HL-60 (cell line): ENCODE results near the gene PRMT1.

Experiments used
- DNase-seq, 2 experiments: peaks; one replicate each; pipeline ENCODE4 v3.0.0-alpha.2; 2010 to 2020; ENCODE audit warnings: low read depth in 1 of 2, low spot score in 1 of 2
- H3K27ac ChIP-seq: fragments of 250-450 bp; sonication (Bioruptor Pico); replicated peaks from 2 replicates; pipeline ENCODE4 v1.5.1; 2020; ENCODE audit warnings: mild to moderate bottlenecking, moderate library complexity
- H3K27me3 ChIP-seq: fragments of 250-450 bp; sonication (Bioruptor Pico); 2 replicates; pipeline ENCODE4 v1.5.1; 2021; ENCODE audit warnings: mild to moderate bottlenecking, moderate library complexity; ENCODE audit not compliant: insufficient read depth, poor library complexity, severe bottlenecking
- H3K4me3 ChIP-seq: replicated peaks from 2 replicates; pipeline ENCODE4 v1.5.1; 2011; ENCODE audit warnings: mild to moderate bottlenecking, control low read depth, low read length; ENCODE audit not compliant: insufficient read depth
- GABPA ChIP-seq: IDR thresholded peaks from 2 replicates; pipeline ENCODE4 v1.6.1; 2012; ENCODE audit warnings: low read depth
- POLR2AphosphoS5 ChIP-seq: IDR thresholded peaks from 2 replicates; pipeline ENCODE4 v1.6.1; 2012; ENCODE audit warnings: low read depth
- REST ChIP-seq: IDR thresholded peaks from 2 replicates; pipeline ENCODE4 v1.6.1; 2012; ENCODE audit warnings: low read depth; ENCODE audit not compliant: insufficient replicate concordance
- SPI1 ChIP-seq: IDR thresholded peaks from 2 replicates; pipeline ENCODE4 v1.6.1; 2012; ENCODE audit warnings: low read depth, mild to moderate bottlenecking, borderline replicate concordance
- TF ChIP-seq, protein P1 (sequence below): IDR thresholded peaks from one replicate; pipeline ENCODE4 v1.5.1; 2011; ENCODE audit warnings: low read length, control low read depth, inconsistent platforms; ENCODE audit not compliant: insufficient read depth

The PRMT1 gene

GRCh38 chr19:49696865-49697264 is 19.8 kb downstream of the PRMT1 start:
- DNase-seq, result no peak
- TF ChIP-seq GABPA (no peak), REST (no peak), POLR2AphosphoS5 (no peak), SPI1 (no peak)
- TF ChIP-seq, protein P1, sequence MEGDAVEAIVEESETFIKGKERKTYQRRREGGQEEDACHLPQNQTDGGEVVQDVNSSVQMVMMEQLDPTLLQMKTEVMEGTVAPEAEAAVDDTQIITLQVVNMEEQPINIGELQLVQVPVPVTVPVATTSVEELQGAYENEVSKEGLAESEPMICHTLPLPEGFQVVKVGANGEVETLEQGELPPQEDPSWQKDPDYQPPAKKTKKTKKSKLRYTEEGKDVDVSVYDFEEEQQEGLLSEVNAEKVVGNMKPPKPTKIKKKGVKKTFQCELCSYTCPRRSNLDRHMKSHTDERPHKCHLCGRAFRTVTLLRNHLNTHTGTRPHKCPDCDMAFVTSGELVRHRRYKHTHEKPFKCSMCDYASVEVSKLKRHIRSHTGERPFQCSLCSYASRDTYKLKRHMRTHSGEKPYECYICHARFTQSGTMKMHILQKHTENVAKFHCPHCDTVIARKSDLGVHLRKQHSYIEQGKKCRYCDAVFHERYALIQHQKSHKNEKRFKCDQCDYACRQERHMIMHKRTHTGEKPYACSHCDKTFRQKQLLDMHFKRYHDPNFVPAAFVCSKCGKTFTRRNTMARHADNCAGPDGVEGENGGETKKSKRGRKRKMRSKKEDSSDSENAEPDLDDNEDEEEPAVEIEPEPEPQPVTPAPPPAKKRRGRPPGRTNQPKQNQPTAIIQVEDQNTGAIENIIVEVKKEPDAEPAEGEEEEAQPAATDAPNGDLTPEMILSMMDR, result no peak
- H3K4me3 ChIP-seq, result no peak overlapping the region

GRCh38 chr19:49699364-49699763 is 22.3 kb downstream of the PRMT1 start:
- TF ChIP-seq POLR2AphosphoS5 (no peak), REST (no peak), GABPA (no peak), SPI1 (no peak)
- TF ChIP-seq, protein P1, result no peak
- DNase-seq, result no peak
- Histone ChIP-seq H3K27ac (no peak overlapping the region), H3K27me3 (peaks cover 2% of the 10 kb centered on the region), H3K4me3 (no peak overlapping the region)

More at GRCh38 chr19:49696865-49697264, 19.8 kb downstream of the PRMT1 start:
- Histone ChIP-seq H3K27ac (no peak overlapping the region), H3K27me3 (peaks cover 2% of the 10 kb centered on the region)

DNA sequence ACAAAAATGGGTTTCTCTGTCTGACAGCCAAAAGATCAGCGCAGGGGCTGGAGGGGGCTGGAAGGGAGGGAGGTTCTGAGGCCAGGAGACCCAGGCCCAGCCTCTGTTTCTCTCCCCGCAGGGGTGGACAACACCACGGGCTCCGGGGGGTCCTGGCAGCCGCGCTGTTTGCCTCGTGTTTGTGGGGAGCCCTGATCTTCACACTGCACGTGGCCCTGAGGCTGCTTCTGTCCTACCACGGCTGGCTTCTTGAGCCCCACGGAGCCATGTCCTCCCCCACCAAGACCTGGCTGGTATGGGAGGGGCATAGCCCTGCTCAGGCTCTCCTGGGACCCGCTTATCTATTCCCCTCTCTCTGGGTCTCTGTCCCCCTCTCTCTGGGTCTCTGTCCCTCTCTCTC is 23.5 kb downstream of the PRMT1 start:
- Histone ChIP-seq H3K27me3 (peaks cover 2% of the 10 kb centered on the region), H3K27ac (no peak overlapping the region), H3K4me3 (no peak overlapping the region)
- TF ChIP-seq, protein P1, result no peak
- TF ChIP-seq GABPA (no peak), POLR2AphosphoS5 (no peak), REST (no peak), SPI1 (no peak)
- DNase-seq, result no peak
